ENCODE data around the gene SYNPO. TPM values are rescaled to one million over a fixed set of nuclear protein-coding genes. Genes with fewer than 3 reads are reported as not detected.
A peak's percentile ranks its signal among the peaks of the same experiment; 100 is the strongest.

SYNPO gene
- total RNA-seq, 2 donors from 2014 or later, result 1.0 to 9.3 TPM

- H3K27me3 Mint-ChIP-seq, result peaks cover 6 to 7% of the 10 kb centered on the region in 2 donors
- no peaks in the 10 kb centered on the region for H3K4me1 Mint-ChIP-seq (ENCODE audit: low read depth in 2 of 2)
- H3K9me3 Mint-ChIP-seq, result no peaks in the 10 kb centered on the region
- H3K27ac Mint-ChIP-seq, result no peak overlapping the region
- no peak overlapping the region for H3K4me3 Mint-ChIP-seq
- DNase-seq (ENCODE audit: low spot score), result no peak
- ATAC-seq, result peak in 1 of 2 donors; percentile 8
- no peaks in the 10 kb centered on the region for H3K36me3 Mint-ChIP-seq
Observed at GRCh38 chr5:150601491-150602345, 38.7 kb upstream of the SYNPO start.

DNA sequence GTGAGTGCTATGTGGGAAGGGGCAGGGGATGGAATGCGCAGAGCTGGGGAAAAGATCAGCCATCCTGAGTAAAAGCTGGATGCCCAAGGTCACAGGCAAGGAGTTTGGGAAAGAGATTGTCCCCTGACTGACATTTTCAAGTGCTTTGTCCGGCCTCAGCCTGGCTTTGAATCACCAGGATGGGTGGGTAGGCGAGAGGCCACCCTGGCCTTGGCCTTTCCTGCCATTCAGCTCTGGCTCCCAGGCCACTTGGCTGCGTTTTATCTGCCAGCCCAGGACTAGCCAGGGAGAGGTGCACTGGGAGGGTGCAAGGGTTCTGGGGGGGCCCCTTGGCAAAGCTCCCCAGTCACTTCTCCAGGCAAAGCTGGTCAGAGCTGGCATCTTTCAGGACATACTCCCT lies 37.4 kb upstream of the SYNPO start:
- Mint-ChIP-seq H3K4me1 (ENCODE audit: low read depth in 2 of 2) (no peaks in the 10 kb centered on the region), H3K27ac (no peak overlapping the region), H3K27me3 (peaks cover 6 to 7% of the 10 kb centered on the region in 2 donors), H3K4me3 (no peak overlapping the region), H3K9me3 (no peaks in the 10 kb centered on the region), H3K36me3 (no peaks in the 10 kb centered on the region)
- ATAC-seq (no peak), DNase-seq (ENCODE audit: low spot score) (no peak)

- DNase-seq (ENCODE audit: low spot score), result no peak
- peaks cover 6 to 7% of the 10 kb centered on the region in 2 donors for H3K27me3 Mint-ChIP-seq
- no peak overlapping the region for H3K27ac Mint-ChIP-seq
- H3K9me3 Mint-ChIP-seq, result no peaks in the 10 kb centered on the region
- no peak overlapping the region for H3K4me3 Mint-ChIP-seq
- no peaks in the 10 kb centered on the region for H3K4me1 Mint-ChIP-seq (ENCODE audit: low read depth in 2 of 2)
- ATAC-seq, result no peak
- H3K36me3 Mint-ChIP-seq, result no peaks in the 10 kb centered on the region
Observed at GRCh38 chr5:150603491-150603890, 37.0 kb upstream of the SYNPO start.

- ATAC-seq, result no peak
- H3K9me3 Mint-ChIP-seq, result no peaks in the 10 kb centered on the region
- no peaks in the 10 kb centered on the region for H3K36me3 Mint-ChIP-seq
- H3K27ac Mint-ChIP-seq, result no peak overlapping the region
- peaks cover 6 to 7% of the 10 kb centered on the region in 2 donors for H3K27me3 Mint-ChIP-seq
- H3K4me1 Mint-ChIP-seq (ENCODE audit: low read depth in 2 of 2), result no peaks in the 10 kb centered on the region
- DNase-seq (ENCODE audit: low spot score), result no peak
- no peak overlapping the region for H3K4me3 Mint-ChIP-seq
Observed at GRCh38 chr5:150604010-150604409, 36.5 kb upstream of the SYNPO start.

DNA sequence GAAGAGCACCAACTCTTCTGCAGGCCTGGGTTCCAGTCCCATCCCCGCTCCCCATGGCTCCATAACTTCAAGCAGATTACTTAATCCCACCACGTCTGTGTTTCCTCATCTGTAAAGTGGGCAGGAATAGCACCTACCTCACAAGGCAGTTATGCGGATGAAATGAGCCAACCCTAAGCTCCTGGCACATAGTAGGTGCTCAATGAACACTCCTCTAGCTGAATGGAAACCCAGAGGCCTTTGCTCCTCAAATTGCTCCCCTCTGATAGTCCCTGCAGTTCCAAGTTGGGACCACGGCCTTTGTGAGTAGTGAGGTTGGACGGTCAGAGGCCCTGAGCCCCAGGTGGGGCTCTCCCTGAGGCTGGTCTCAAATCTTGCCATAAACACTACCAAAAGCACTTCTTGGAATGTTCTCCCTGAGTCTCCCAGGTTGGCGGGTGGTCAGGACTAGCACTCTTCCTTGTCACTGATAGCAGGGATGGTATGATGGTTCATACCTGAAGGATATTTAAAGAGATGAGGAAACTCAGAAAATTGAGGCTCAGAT lies 35.5 kb upstream of the SYNPO start:
- Mint-ChIP-seq H3K9me3 (no peaks in the 10 kb centered on the region), H3K4me3 (no peak overlapping the region), H3K4me1 (ENCODE audit: low read depth in 2 of 2) (no peaks in the 10 kb centered on the region), H3K27me3 (peaks cover 6 to 7% of the 10 kb centered on the region in 2 donors), H3K36me3 (no peaks in the 10 kb centered on the region), H3K27ac (no peak overlapping the region)
- ATAC-seq (no peak), DNase-seq (ENCODE audit: low spot score) (no peak)

DNA sequence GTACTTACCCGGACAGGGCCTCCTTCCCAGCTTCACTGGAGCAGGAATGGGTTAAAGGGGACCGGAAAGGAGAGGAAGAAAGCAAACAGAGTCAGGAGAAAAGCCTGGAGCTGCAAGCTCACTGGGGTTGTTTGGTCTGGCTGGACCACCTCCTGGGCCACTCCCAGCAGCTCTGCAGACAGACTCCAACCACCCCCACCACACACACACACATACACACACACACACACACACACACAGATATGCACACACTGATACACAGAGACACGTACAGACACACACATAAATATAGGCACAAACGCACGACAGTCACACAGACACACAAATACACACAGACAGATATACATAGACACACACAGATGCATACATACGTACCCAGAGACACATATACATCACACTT lies 34.9 kb upstream of the SYNPO start:
- Mint-ChIP-seq H3K4me3 (no peak overlapping the region), H3K27ac (no peak overlapping the region), H3K4me1 (ENCODE audit: low read depth in 2 of 2) (no peaks in the 10 kb centered on the region), H3K9me3 (no peaks in the 10 kb centered on the region), H3K27me3 (peaks cover 6 to 7% of the 10 kb centered on the region in 2 donors), H3K36me3 (no peaks in the 10 kb centered on the region)
- no peak for ATAC-seq
- no peak for DNase-seq (ENCODE audit: low spot score)

DNA sequence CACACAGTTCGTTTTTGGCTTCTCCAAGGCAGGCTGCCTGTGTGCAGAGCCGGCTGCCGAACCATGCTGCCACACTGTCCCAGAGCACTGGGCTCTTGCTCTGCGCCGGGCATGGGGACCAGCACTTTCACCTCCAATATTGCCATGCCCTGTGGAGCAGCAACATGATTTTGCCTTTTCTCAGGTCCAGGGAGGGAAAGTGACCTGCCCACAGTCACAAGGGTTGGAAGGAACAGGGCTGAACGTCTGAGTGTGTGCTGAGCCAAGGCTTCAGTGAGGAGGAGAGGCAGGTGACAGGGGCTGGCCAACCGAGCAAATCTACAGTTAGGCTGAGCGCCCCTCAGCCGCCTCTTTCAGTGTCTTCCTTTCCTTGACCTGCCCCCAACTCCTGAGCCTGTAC lies 34.0 kb upstream of the SYNPO start:
- Mint-ChIP-seq H3K4me3 (no peak overlapping the region), H3K4me1 (ENCODE audit: low read depth in 2 of 2) (no peaks in the 10 kb centered on the region), H3K27me3 (peaks cover 6 to 7% of the 10 kb centered on the region in 2 donors), H3K9me3 (no peaks in the 10 kb centered on the region), H3K27ac (no peak overlapping the region), H3K36me3 (no peaks in the 10 kb centered on the region)
- ATAC-seq, result no peak
- DNase-seq (ENCODE audit: low spot score), result no peak

DNA sequence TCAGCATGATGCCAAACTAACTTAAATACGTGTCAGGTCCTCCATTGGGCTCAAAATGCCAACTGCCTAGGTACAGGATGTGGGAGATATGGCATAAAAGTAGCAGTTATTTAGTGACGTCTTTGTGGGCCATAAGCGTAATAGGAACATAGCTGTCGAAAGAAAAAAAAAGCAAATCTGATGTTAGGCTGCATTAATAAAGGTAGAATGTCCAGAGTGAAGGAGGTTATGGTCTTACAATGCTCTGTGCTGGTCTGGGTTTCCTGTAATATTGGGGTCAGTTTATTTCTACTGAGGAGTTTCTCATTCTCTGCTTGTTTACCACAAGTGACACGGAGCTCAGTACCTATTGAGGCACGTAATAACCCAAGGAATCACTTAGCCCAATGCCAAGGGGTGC lies 33.4 kb upstream of the SYNPO start:
- no peaks in the 10 kb centered on the region for H3K4me1 Mint-ChIP-seq (ENCODE audit: low read depth in 2 of 2)
- DNase-seq (ENCODE audit: low spot score) (no peak), ATAC-seq (no peak)
- H3K9me3 Mint-ChIP-seq, result no peaks in the 10 kb centered on the region
- H3K27me3 Mint-ChIP-seq, result peaks cover 6 to 7% of the 10 kb centered on the region in 2 donors
- no peak overlapping the region for H3K4me3 Mint-ChIP-seq
- no peaks in the 10 kb centered on the region for H3K36me3 Mint-ChIP-seq
- H3K27ac Mint-ChIP-seq, result no peak overlapping the region

GRCh38 chr5:150607991-150608390 lies 32.5 kb upstream of the SYNPO start:
- Mint-ChIP-seq H3K27me3 (peaks cover 4 to 7% of the 10 kb centered on the region in 2 donors), H3K4me3 (no peak overlapping the region), H3K27ac (no peak overlapping the region), H3K4me1 (ENCODE audit: low read depth in 2 of 2) (no peaks in the 10 kb centered on the region), H3K36me3 (no peaks in the 10 kb centered on the region), H3K9me3 (no peaks in the 10 kb centered on the region)
- ATAC-seq, result no peak
- no peak for DNase-seq (ENCODE audit: low spot score)

- no peaks in the 10 kb centered on the region for H3K9me3 Mint-ChIP-seq
- H3K4me3 Mint-ChIP-seq, result no peak overlapping the region
- H3K36me3 Mint-ChIP-seq, result no peaks in the 10 kb centered on the region
- H3K4me1 Mint-ChIP-seq (ENCODE audit: low read depth in 2 of 2), result no peaks in the 10 kb centered on the region
- ATAC-seq (no peak), DNase-seq (ENCODE audit: low spot score) (no peak)
- peaks cover 4 to 7% of the 10 kb centered on the region in 2 donors for H3K27me3 Mint-ChIP-seq
- H3K27ac Mint-ChIP-seq, result no peak overlapping the region
Observed at GRCh38 chr5:150608991-150609390, 31.5 kb upstream of the SYNPO start.

GRCh38 chr5:150609843-150610584 lies 30.4 kb upstream of the SYNPO start:
- H3K9me3 Mint-ChIP-seq, result no peaks in the 10 kb centered on the region
- peaks cover 4 to 7% of the 10 kb centered on the region in 2 donors for H3K27me3 Mint-ChIP-seq
- DNase-seq (ENCODE audit: low spot score) (no peak), ATAC-seq (peak in 1 of 2 donors; percentile 2)
- no peaks in the 10 kb centered on the region for H3K36me3 Mint-ChIP-seq
- H3K4me3 Mint-ChIP-seq, result no peak overlapping the region
- H3K4me1 Mint-ChIP-seq (ENCODE audit: low read depth in 2 of 2), result no peaks in the 10 kb centered on the region
- H3K27ac Mint-ChIP-seq, result no peak overlapping the region

- Mint-ChIP-seq H3K9me3 (no peaks in the 10 kb centered on the region), H3K4me1 (ENCODE audit: low read depth in 2 of 2) (no peaks in the 10 kb centered on the region), H3K27me3 (peaks cover 1 to 2% of the 10 kb centered on the region in 2 donors)
Observed at GRCh38 chr5:150611026-150611425, 29.4 kb upstream of the SYNPO start.

GRCh38 chr5:150612405-150612804 lies 28.1 kb upstream of the SYNPO start:
- Mint-ChIP-seq H3K9me3 (no peaks in the 10 kb centered on the region), H3K27me3 (peaks cover 10 to 11% of the 10 kb centered on the region in 2 donors), H3K4me3 (no peak overlapping the region), H3K36me3 (no peaks in the 10 kb centered on the region), H3K4me1 (ENCODE audit: low read depth in 2 of 2) (no peaks in the 10 kb centered on the region), H3K27ac (no peak overlapping the region)
- ATAC-seq (no peak), DNase-seq (ENCODE audit: low spot score) (no peak)

More at GRCh38 chr5:150611026-150611425, 29.4 kb upstream of the SYNPO start:
- H3K4me3 Mint-ChIP-seq, result no peak overlapping the region
- ATAC-seq (no peak), DNase-seq (ENCODE audit: low spot score) (no peak)
- no peaks in the 10 kb centered on the region for H3K36me3 Mint-ChIP-seq
- no peak overlapping the region for H3K27ac Mint-ChIP-seq

All from natural killer cell treated with Interleukin-12 subunit alpha and Interleukin-12 subunit beta and Interleukin-15 and Interleukin-18, amount 100 ng/mL, for 72 hours (primary cell).